HFFc6 (cell line): Measurements from ENCODE around the gene YWHAE. TPM values are rescaled to one million over a fixed set of nuclear protein-coding genes. Genes with fewer than 3 reads are reported as not detected.

ENCODE experiments used
- DNase-seq: peaks from one replicate; pipeline ENCODE4 v3.0.0-alpha.2; 2018
- H3K27ac Mint-ChIP-seq: 2 replicates; pipeline ENCODE4 v1.8.0; 2020; ENCODE audit warnings: mild to moderate bottlenecking, mixed read lengths
- H3K27me3 Mint-ChIP-seq: 2 replicates; pipeline ENCODE4 v1.8.0; 2021; ENCODE audit warnings: mild to moderate bottlenecking, moderate library complexity, mixed read lengths; ENCODE audit not compliant: insufficient read depth
- H3K36me3 Mint-ChIP-seq: 2 replicates; pipeline ENCODE4 v1.8.0; 2021; ENCODE audit warnings: low read depth, mixed read lengths
- H3K4me1 Mint-ChIP-seq: 2 replicates; pipeline ENCODE4 v1.8.0; 2020; ENCODE audit warnings: low read depth, mixed read lengths
- H3K4me3 Mint-ChIP-seq: 2 replicates; pipeline ENCODE4 v1.8.0; 2020; ENCODE audit warnings: mild to moderate bottlenecking, moderate library complexity, mixed read lengths
- H3K9me3 Mint-ChIP-seq: 2 replicates; pipeline ENCODE4 v1.8.0; 2020; ENCODE audit warnings: mild to moderate bottlenecking, mixed read lengths
- total RNA-seq, 6 experiments: library from RNA; stranded (reverse); fragmentation: NEBNext Ultra II Directional; extraction: Animal tissue kit (Norgen Biotek cat#: 25700); gene quantifications; 2 replicates in 1 of 6; 3 replicates in 5 of 6; pipeline ENCODE4 v1.2.3, GENCODE V29; 2021
- TF ChIP-seq, protein P1 (sequence below): fragments of 200-600 bp; sonication (generic); IDR thresholded peaks from 2 replicates; pipeline ENCODE4 v1.5.0; 2021; ENCODE audit warnings: antibody characterized with exemption, mild to moderate bottlenecking

The YWHAE gene
- total RNA-seq, 6 experiments from 2014 or later = 713 to 967 (median 844) TPM

DNA sequence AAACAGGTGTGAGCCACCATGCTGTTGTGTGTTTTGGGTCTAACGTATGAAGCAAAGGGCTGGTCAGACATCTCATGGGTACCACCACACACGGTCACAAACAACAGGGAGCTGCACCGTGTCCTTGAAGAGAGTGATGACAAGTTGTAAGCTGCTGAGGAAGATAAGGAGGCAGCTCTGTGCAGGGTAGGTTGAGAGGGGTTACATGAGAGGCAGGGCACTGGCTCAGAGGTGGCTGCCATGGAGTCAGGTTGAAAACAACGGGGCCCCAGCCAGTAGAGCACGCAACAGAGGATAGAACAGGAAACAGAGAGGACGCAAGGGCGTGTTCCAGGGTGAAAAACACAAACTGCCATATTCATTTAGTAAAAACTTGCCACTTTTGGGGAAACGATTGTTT, 68.3 kb downstream of the YWHAE start:
- no peak overlapping the region for H3K27ac Mint-ChIP-seq
- no peaks in the 10 kb centered on the region; the same call in none of the 2 replicates for H3K27me3 Mint-ChIP-seq
- no peaks in the 10 kb centered on the region for H3K4me1 Mint-ChIP-seq
- H3K36me3 Mint-ChIP-seq = 0 out of 2 replicates have a peak, but pooled peaks cover 4% of the 10 kb centered on the region
- no peaks in the 10 kb centered on the region for H3K9me3 Mint-ChIP-seq
- H3K4me3 Mint-ChIP-seq = no peak overlapping the region
- TF ChIP-seq, protein P1, sequence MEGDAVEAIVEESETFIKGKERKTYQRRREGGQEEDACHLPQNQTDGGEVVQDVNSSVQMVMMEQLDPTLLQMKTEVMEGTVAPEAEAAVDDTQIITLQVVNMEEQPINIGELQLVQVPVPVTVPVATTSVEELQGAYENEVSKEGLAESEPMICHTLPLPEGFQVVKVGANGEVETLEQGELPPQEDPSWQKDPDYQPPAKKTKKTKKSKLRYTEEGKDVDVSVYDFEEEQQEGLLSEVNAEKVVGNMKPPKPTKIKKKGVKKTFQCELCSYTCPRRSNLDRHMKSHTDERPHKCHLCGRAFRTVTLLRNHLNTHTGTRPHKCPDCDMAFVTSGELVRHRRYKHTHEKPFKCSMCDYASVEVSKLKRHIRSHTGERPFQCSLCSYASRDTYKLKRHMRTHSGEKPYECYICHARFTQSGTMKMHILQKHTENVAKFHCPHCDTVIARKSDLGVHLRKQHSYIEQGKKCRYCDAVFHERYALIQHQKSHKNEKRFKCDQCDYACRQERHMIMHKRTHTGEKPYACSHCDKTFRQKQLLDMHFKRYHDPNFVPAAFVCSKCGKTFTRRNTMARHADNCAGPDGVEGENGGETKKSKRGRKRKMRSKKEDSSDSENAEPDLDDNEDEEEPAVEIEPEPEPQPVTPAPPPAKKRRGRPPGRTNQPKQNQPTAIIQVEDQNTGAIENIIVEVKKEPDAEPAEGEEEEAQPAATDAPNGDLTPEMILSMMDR = no peak
- no peak for DNase-seq

DNA sequence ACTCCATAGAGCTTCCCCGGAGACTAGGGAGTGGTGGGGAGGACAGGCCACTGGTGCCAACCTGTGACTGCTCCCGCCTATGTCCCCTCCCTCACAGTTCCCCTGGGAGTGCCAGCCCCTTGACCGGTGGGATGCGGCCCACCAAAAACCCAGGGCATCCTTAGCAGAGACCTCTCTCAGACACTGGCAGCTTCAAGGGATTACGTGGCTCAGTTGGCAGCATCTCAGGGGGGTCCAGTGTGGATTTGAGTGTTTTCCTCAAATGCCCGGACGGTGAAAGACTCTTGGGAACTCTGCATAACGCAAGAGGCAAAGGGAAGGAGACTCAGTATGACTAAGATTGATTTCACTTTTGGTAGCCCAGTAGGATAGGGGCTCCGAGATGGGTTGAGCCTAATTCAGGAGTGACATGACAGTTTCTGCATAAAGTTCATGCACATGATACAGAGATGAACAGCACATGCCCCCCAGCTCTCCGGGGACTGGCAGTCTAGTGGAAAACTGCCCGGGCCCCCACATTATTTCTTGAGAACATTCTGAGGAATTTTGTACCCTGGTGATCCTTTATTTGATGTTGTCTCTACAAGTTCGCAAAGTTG, 70.2 kb downstream of the YWHAE start:
- Mint-ChIP-seq H3K4me1 (no peaks in the 10 kb centered on the region), H3K36me3 (0 out of 2 replicates have a peak, but pooled peaks cover 4% of the 10 kb centered on the region), H3K4me3 (no peak overlapping the region), H3K9me3 (no peaks in the 10 kb centered on the region), H3K27me3 (no peaks in the 10 kb centered on the region; the same call in none of the 2 replicates), H3K27ac (no peak overlapping the region)
- no peak for DNase-seq
- TF ChIP-seq, protein P1 = no peak

DNA sequence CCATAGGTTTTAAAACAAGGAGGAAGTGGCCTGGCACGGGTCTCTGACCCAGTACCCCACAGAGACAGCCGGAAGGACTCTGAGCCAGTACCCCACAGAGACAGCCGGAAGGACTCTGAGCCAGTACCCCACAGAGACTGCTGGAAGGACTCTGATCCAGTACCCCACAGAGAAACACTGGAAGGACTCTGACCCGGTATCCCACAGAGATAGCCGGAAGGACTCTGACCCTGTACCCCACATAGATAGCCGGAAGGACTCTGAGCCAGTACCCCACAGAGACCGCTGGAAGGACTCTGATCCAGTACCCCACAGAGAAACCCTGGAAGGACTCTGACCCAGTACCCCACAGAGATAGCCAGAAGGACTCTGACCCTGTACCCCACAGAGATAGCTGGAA, 71.6 kb downstream of the YWHAE start:
- H3K4me1 Mint-ChIP-seq = no peaks in the 10 kb centered on the region
- DNase-seq = no peak
- TF ChIP-seq, protein P1 = no peak
- H3K4me3 Mint-ChIP-seq = no peak overlapping the region
- peaks cover 3% of the 10 kb centered on the region; the same call in 1 of the 2 replicates for H3K27me3 Mint-ChIP-seq
- 0 out of 2 replicates have a peak, but pooled peaks cover 4% of the 10 kb centered on the region for H3K36me3 Mint-ChIP-seq
- no peaks in the 10 kb centered on the region for H3K9me3 Mint-ChIP-seq
- no peak overlapping the region for H3K27ac Mint-ChIP-seq

DNA sequence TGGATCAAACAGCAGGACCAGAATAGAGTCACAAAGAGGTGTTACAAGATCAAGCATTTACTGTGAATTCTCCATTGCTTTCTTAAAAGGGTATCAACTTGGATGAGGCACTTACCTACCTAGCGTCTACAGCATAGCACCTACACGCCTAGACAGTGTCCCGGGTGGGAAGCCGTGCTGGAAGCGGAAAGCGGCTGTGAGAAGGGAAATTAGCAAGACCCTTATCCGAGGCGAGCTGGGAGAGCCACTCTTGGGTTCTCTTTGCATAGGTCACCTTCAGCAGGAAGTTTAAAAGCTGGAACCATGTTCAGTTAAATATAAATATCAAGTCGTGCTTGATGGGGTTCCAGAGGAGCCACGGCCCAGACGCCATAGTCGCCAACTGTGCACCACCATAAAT, 74.3 kb downstream of the YWHAE start:
- no peak overlapping the region for H3K27ac Mint-ChIP-seq
- no peaks in the 10 kb centered on the region for H3K4me1 Mint-ChIP-seq
- no peaks in the 10 kb centered on the region for H3K9me3 Mint-ChIP-seq
- peaks cover 9% of the 10 kb centered on the region for H3K27me3 Mint-ChIP-seq
- no peak overlapping the region for H3K4me3 Mint-ChIP-seq
- no peak for DNase-seq
- TF ChIP-seq, protein P1 = no peak
- H3K36me3 Mint-ChIP-seq = no peaks in the 10 kb centered on the region

DNA sequence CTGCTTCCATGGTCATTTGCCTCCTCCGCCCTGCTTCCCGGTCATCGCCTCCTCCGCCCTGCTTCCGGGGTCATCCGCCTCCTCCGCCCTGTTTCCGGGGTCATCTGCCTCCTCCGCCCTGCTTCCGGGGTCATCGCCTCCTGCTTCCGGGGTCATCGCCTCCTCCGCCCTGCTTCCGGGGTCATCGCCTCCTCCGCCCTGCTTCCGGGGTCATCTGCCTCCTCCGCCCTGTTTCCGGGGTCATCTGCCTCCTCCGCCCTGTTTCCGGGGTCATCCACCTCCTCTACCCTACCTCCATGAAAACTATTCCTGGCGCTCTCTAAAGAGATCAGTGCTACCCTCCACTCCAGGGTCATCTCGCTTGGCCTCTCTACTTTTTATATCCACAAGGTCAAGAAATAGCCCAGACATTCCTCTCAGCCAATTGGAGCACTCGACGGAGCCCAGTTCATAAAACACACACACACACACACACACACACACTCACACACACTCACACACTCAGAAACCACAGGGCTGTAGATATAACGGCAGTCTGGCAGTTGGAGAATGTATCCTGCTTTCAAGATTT, 75.7 kb downstream of the YWHAE start:
- H3K4me1 Mint-ChIP-seq = no peaks in the 10 kb centered on the region
- TF ChIP-seq, protein P1 = no peak
- no peak overlapping the region for H3K27ac Mint-ChIP-seq
- peaks cover 19% of the 10 kb centered on the region for H3K27me3 Mint-ChIP-seq
- no peak overlapping the region for H3K4me3 Mint-ChIP-seq
- no peak for DNase-seq
- no peaks in the 10 kb centered on the region for H3K36me3 Mint-ChIP-seq
- no peaks in the 10 kb centered on the region for H3K9me3 Mint-ChIP-seq
